A549 (cell line): Measurements from ENCODE around the gene ZNF24. TPM values are rescaled to one million over a fixed set of nuclear protein-coding genes. Genes with fewer than 3 reads are reported as not detected.

Experiments used
- ATAC-seq, 2 experiments: fragments of 200-7000 bp in 1 of 2; fragments of >200 bp in 1 of 2; cut with Nextera tagmentation in 1 of 2; cut with Tn5 transposase in 1 of 2; 3 replicates each; pipeline versions ENCODE4 v1.8.0 to v1.9.1; 2018 to 2020; ENCODE audit warnings: mild to moderate bottlenecking in 1 of 2, moderate library complexity in 1 of 2
- CTCF ChIA-PET: fragments of 300-600 bp; sonication (Branson Sonifier 250); formaldehyde crosslinking; extraction: SDS; loops from one replicate; lab custom pipeline; 2021; ENCODE audit warnings: antibody characterized with exemption, inconsistent platforms; lab: Yijun Ruan, JAX
- POLR2A ChIA-PET: fragments of 350-600 bp; formaldehyde crosslinking; extraction: SDS; loops from one replicate; lab custom pipeline; 2021; ENCODE audit warnings: antibody characterized with exemption, inconsistent platforms; lab: Yijun Ruan, JAX
- DNase-seq, 2 experiments: peaks; one replicate each; pipeline versions ENCODE4 v3.0.0 to v3.0.0-alpha.2; 2011 to 2016; ENCODE audit warnings: low read depth in 1 of 2, low spot score in 1 of 2
- FAIRE-seq: peaks from 2 replicates; lab custom pipeline; 2011; peaks lifted over from hg19 to GRCh38; lab: Jason Lieb, UNC
- H3K27ac ChIP-seq, 2 experiments: fragments of >200 bp; sonication (Bioruptor Twin); formaldehyde crosslinking; 3 replicates each; pipeline ENCODE4 v1.5.1; 2016 to 2017
- H3K4me1 ChIP-seq: fragments of >200 bp; sonication (Bioruptor Twin); formaldehyde crosslinking; 3 replicates; pipeline ENCODE4 v1.6.1; 2016
- H3K4me2 ChIP-seq: fragments of >200 bp; sonication (Bioruptor Twin); formaldehyde crosslinking; 3 replicates; pipeline ENCODE4 v1.6.1; 2016
- H3K4me3 ChIP-seq: fragments of >200 bp; sonication (Bioruptor Twin); formaldehyde crosslinking; 3 replicates; pipeline ENCODE4 v1.5.1; 2016
- H3K9me3 ChIP-seq: fragments of >200 bp; sonication (Bioruptor Twin); formaldehyde crosslinking; 3 replicates; pipeline ENCODE4 v1.6.1; 2016
- CBX2 ChIP-seq: fragments of 200-600 bp; sonication (generic); IDR thresholded peaks from 2 replicates; pipeline ENCODE4 v1.6.1; 2016; ENCODE audit warnings: low read depth, mild to moderate bottlenecking, borderline replicate concordance
- CBX8 ChIP-seq: fragments of 200-600 bp; sonication (generic); IDR thresholded peaks from 2 replicates; pipeline ENCODE4 v1.6.1; 2016
- ESRRA ChIP-seq: fragments of 150-350 bp; IDR thresholded peaks from 2 replicates; pipeline ENCODE4 v1.6.1; 2014; ENCODE audit warnings: mild to moderate bottlenecking, low read length, borderline replicate concordance
- FOSB ChIP-seq: fragments of 250-450 bp; sonication (Bioruptor Pico); IDR thresholded peaks from 2 replicates; pipeline ENCODE4 v1.5.0; 2020; ENCODE audit warnings: mild to moderate bottlenecking, moderate library complexity
- HEYL ChIP-seq: fragments of 250-450 bp; sonication (Bioruptor Pico); IDR thresholded peaks from 2 replicates; pipeline ENCODE4 v1.8.0; 2021; ENCODE audit warnings: mild to moderate bottlenecking, moderate library complexity
- HOXB13 ChIP-seq: fragments of 250-450 bp; sonication (Bioruptor Pico); IDR thresholded peaks from 2 replicates; pipeline ENCODE4 v1.5.0; 2020; ENCODE audit warnings: low read depth, mild to moderate bottlenecking, moderate library complexity
- HOXB5 ChIP-seq: fragments of 250-450 bp; sonication (Bioruptor Pico); IDR thresholded peaks from 2 replicates; pipeline ENCODE4 v1.5.0; 2020; ENCODE audit warnings: mild to moderate bottlenecking, moderate library complexity
- JUN ChIP-seq, 2 experiments: fragments of >200 bp; sonication (Bioruptor Twin); formaldehyde crosslinking; IDR thresholded peaks; 2 replicates in 1 of 2; 3 replicates in 1 of 2; pipeline ENCODE4 v1.6.1; 2016 to 2017
- JUNB ChIP-seq: fragments of >200 bp; sonication (Bioruptor Twin); formaldehyde crosslinking; IDR thresholded peaks from 2 replicates; pipeline ENCODE4 v1.6.1; 2016
- KDM5A ChIP-seq: fragments of 200-600 bp; sonication (generic); IDR thresholded peaks from 2 replicates; pipeline ENCODE4 v1.6.1; 2016; ENCODE audit warnings: antibody characterized with exemption, mild to moderate bottlenecking
- MAFK ChIP-seq: fragments of 450-650 bp; IDR thresholded peaks from 2 replicates; pipeline ENCODE4 v1.6.1; 2014; ENCODE audit not compliant: partially characterized antibody
- MAZ ChIP-seq: fragments of 150-350 bp; IDR thresholded peaks from 2 replicates; pipeline ENCODE4 v1.6.1; 2014; ENCODE audit warnings: antibody characterized with exemption, low read depth, low read length, borderline replicate concordance
- NPAS2 ChIP-seq: fragments of 250-450 bp; sonication (Bioruptor Pico); IDR thresholded peaks from 2 replicates; pipeline ENCODE4 v1.8.0; 2022; ENCODE audit warnings: mild to moderate bottlenecking, moderate library complexity, borderline replicate concordance
- NR3C1 ChIP-seq: fragments of >200 bp; sonication (Bioruptor Twin); formaldehyde crosslinking; IDR thresholded peaks from 3 replicates; pipeline ENCODE4 v1.6.1; 2017
- POLR2A ChIP-seq: IDR thresholded peaks from 2 replicates; pipeline ENCODE4 v1.6.1; 2012; ENCODE audit warnings: mild to moderate bottlenecking, low read length
- RAD21 ChIP-seq, 2 experiments: fragments of >200 bp in 1 of 2; sonication (Bioruptor Twin) in 1 of 2; formaldehyde crosslinking in 1 of 2; IDR thresholded peaks in 1 of 2; conservative IDR thresholded peaks in 1 of 2; 2 replicates in 1 of 2; 3 replicates in 1 of 2; pipeline ENCODE4 v1.6.1; 2012 to 2018; ENCODE audit warnings: inconsistent platforms in 1 of 2
- RCOR1 ChIP-seq: fragments of 150-350 bp; IDR thresholded peaks from 2 replicates; pipeline ENCODE4 v1.6.1; 2014; ENCODE audit warnings: antibody characterized with exemption, low read length, low read depth
- RNF2 ChIP-seq: fragments of 200-600 bp; sonication (generic); IDR thresholded peaks from 2 replicates; pipeline ENCODE4 v1.6.1; 2016; ENCODE audit warnings: low read depth, mild to moderate bottlenecking, antibody characterized with exemption, moderate library complexity, borderline replicate concordance
- WGBS: methylation state at CpG from one replicate; pipeline ENCODE4 v1.1.6; 2017; ENCODE audit errors: missing lambda C conversion rate; 5-methylcytosine and 5-hydroxymethylcytosine counted together
- polyA plus RNA-seq, 4 experiments: library from polyadenylated mRNA; depleted of rRNA in 3 of 4; stranded (reverse); fragments of >200 nt; fragmentation: RNase III in 1 of 4; extraction: RNeasy Plus Mini Kit Qiagen cat#74134 plus additional on column Dnase treatment in 1 of 4; gene quantifications; 2 replicates in 3 of 4; 3 replicates in 1 of 4; pipeline ENCODE4 v1.2.3, GENCODE V29; 2011 to 2017
- TF ChIP-seq, protein P1 (sequence below): fragments of >200 bp; sonication (Bioruptor Twin); formaldehyde crosslinking; IDR thresholded peaks from 3 replicates; pipeline ENCODE4 v1.5.1; 2016
- TF ChIP-seq, protein P2 (sequence below): fragments of 450-650 bp; IDR thresholded peaks from 2 replicates; pipeline ENCODE4 v1.6.1; 2014; ENCODE audit warnings: antibody characterized with exemption
- TF ChIP-seq, protein P3 (sequence below): fragments of >200 bp; sonication (Bioruptor Twin); formaldehyde crosslinking; IDR thresholded peaks from 2 replicates; pipeline ENCODE4 v1.6.1; 2016
- TF ChIP-seq, protein P4 (sequence below): IDR thresholded peaks from 2 replicates; pipeline ENCODE4 v1.6.1; 2012
- TF ChIP-seq, protein P5 (sequence below): fragments of 250-450 bp; sonication (Bioruptor Pico); IDR thresholded peaks from 2 replicates; pipeline ENCODE4 v1.5.0; 2021; ENCODE audit warnings: mild to moderate bottlenecking, moderate library complexity, borderline replicate concordance

The ZNF24 gene
- polyA plus RNA-seq, 2 of the 4 experiments (the other 2 are of a cell fraction) = 15.1 to 28.4 TPM

DNA sequence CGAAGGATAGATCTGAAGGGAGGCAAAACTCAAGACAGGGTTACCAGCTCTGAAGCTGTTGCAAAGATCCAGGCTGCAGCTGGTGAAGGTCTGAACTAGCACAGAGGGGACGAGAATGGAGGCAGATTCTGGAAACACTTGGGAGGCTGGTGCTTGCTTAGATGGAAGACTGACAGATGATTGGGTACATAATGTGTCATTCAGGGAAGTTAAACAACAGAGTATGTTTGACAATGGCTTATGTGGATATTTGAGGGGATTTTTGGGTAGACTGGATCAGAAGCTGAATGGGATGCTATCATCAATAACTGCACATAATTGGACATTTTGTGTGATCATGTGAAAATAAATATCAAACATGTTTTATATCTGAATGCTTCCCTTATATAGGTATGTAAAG is 35.2 kb upstream of the ZNF24 start:
- ChIA-PET POLR2A (no interaction called here), CTCF (no interaction called here)
- Histone ChIP-seq H3K27ac (no peak overlapping the region), H3K4me1 (no peaks in the 10 kb centered on the region), H3K4me3 (no peak overlapping the region), H3K9me3 (no peaks in the 10 kb centered on the region), H3K4me2 (no peak overlapping the region)
- no peak for FAIRE-seq
- peak in 1 of 2 experiments; percentile 20 for DNase-seq
- TF ChIP-seq CBX8 (no peak), RCOR1 (no peak), JUNB (no peak), RNF2 (no peak), HEYL (CRISPR knock-in tag) (no peak), ESRRA (no peak), FOSB (CRISPR knock-in tag) (no peak), POLR2A (no peak), MAFK (no peak)
- TF ChIP-seq, protein P1, sequence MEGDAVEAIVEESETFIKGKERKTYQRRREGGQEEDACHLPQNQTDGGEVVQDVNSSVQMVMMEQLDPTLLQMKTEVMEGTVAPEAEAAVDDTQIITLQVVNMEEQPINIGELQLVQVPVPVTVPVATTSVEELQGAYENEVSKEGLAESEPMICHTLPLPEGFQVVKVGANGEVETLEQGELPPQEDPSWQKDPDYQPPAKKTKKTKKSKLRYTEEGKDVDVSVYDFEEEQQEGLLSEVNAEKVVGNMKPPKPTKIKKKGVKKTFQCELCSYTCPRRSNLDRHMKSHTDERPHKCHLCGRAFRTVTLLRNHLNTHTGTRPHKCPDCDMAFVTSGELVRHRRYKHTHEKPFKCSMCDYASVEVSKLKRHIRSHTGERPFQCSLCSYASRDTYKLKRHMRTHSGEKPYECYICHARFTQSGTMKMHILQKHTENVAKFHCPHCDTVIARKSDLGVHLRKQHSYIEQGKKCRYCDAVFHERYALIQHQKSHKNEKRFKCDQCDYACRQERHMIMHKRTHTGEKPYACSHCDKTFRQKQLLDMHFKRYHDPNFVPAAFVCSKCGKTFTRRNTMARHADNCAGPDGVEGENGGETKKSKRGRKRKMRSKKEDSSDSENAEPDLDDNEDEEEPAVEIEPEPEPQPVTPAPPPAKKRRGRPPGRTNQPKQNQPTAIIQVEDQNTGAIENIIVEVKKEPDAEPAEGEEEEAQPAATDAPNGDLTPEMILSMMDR = no peak
- no peak for ATAC-seq
- 64% methylated on average over 2 of the region's 2 CpGs for WGBS

DNA sequence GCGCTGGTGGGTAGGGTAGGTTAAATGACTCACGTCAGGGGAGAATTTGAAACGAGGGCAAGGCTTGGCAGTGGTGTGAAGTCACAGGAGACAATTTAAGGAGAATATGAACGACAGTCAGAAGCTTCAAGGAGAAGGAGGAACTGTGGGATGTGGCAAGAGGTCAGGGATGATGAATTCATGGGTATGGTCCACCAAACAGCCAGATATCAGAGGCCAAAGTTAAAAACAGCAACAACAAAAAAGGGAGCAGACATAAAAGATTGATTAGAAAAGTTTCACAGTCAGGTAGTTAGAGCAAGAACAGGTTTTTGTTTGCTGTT is 34.3 kb upstream of the ZNF24 start:
- DNase-seq = no peak
- WGBS = 48% methylated on average over 4 of the region's 4 CpGs
- CTCF ChIA-PET = interaction anchor here (0.6 kb wide), 1 partner anchor 297 kb away, joined by 4 read pairs; no protein-coding TSS in a partner anchor
- ATAC-seq = no peak
- POLR2A ChIA-PET = no interaction called here
- Histone ChIP-seq H3K4me1 (no peaks in the 10 kb centered on the region), H3K4me3 (no peak overlapping the region), H3K4me2 (no peak overlapping the region), H3K9me3 (no peaks in the 10 kb centered on the region), H3K27ac (no peak overlapping the region)
- no peak for TF ChIP-seq CBX8
- TF ChIP-seq FOSB (CRISPR knock-in tag) = no peak
- TF ChIP-seq, protein P2, sequence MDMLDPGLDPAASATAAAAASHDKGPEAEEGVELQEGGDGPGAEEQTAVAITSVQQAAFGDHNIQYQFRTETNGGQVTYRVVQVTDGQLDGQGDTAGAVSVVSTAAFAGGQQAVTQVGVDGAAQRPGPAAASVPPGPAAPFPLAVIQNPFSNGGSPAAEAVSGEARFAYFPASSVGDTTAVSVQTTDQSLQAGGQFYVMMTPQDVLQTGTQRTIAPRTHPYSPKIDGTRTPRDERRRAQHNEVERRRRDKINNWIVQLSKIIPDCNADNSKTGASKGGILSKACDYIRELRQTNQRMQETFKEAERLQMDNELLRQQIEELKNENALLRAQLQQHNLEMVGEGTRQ = no peak
- TF ChIP-seq, protein P3, sequence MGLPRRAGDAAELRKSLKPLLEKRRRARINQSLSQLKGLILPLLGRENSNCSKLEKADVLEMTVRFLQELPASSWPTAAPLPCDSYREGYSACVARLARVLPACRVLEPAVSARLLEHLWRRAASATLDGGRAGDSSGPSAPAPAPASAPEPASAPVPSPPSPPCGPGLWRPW = no peak
- no peak for TF ChIP-seq MAZ
- TF ChIP-seq, protein P4, sequence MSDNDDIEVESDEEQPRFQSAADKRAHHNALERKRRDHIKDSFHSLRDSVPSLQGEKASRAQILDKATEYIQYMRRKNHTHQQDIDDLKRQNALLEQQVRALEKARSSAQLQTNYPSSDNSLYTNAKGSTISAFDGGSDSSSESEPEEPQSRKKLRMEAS = no peak
- no peak for TF ChIP-seq RAD21 (conservative IDR thresholded peaks at IDR 0.05 in 1 of 2, IDR thresholded peaks at IDR 0.05 in 1 of 2)
- no peak for TF ChIP-seq HOXB13 (CRISPR knock-in tag)
- TF ChIP-seq POLR2A = no peak
- TF ChIP-seq NPAS2 = no peak
- no peak for TF ChIP-seq CBX2
- TF ChIP-seq, protein P5, sequence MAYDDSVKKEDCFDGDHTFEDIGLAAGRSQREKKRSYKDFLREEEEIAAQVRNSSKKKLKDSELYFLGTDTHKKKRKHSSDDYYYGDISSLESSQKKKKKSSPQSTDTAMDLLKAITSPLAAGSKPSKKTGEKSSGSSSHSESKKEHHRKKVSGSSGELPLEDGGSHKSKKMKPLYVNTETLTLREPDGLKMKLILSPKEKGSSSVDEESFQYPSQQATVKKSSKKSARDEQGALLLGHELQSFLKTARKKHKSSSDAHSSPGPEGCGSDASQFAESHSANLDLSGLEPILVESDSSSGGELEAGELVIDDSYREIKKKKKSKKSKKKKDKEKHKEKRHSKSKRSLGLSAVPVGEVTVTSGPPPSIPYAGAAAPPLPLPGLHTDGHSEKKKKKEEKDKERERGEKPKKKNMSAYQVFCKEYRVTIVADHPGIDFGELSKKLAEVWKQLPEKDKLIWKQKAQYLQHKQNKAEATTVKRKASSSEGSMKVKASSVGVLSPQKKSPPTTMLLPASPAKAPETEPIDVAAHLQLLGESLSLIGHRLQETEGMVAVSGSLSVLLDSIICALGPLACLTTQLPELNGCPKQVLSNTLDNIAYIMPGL (CRISPR knock-in tag) = no peak
- no peak for TF ChIP-seq JUN (IDR thresholded peaks at IDR 0.05)
- TF ChIP-seq KDM5A = no peak
- no peak for TF ChIP-seq HOXB5 (CRISPR knock-in tag)
- TF ChIP-seq NR3C1 = no peak
- FAIRE-seq = no peak
